ENCODE data around the gene SGMS2. TPM values are rescaled to one million over a fixed set of nuclear protein-coding genes. Genes with fewer than 3 reads are reported as not detected.

Gene SGMS2
- total and polyA plus RNA-seq, 10 of the 15 experiments (the other 5 are each of a cell fraction or from before 2014, with no cell fraction given), result under 0.01 to 3.2 (median 0.17) TPM; not detected in 4

DNA sequence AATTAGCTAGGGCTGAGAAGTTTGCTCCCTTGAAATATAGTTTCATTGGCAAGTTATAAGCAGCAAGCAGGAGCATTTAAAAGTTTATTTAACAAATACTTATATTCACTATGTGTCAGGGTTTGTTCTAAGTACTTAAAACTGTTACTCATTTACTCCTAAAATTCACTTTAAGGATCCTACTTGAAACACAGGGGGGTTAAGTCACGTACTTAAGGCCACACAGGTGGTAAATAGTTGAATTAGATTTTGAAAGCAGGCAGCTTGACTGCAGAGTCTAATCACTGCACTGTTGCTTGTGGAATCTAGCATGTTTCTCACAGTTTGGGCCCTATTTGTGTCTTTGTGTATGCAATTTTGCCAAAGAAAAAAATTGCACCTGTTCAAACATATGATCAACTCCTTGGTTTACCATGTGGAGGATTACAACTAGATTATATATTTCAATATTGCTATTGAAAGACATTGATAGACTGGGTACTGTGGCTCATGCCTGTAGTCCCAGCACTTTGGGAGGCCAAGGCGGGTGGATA, 7.6 kb downstream of the SGMS2 start:
- FAIRE-seq (no peak), DNase-seq (ENCODE audit: low read depth, low spot score) (no peak), ATAC-seq (no peak)
- Histone ChIP-seq H4K20me1 (ENCODE audit: control insufficient read depth, insufficient read depth) (no peaks in the 10 kb centered on the region), H3K9ac (ENCODE audit: control insufficient read depth, insufficient read depth, low read length) (no peak overlapping the region), H3K4me2 (ENCODE audit: control insufficient read depth, insufficient read depth) (no peak overlapping the region), H3K27ac (ENCODE audit: control insufficient read depth, insufficient read depth) (no peak overlapping the region), H3K27me3 (replicated peaks in 1 of 2; ENCODE audit: control insufficient read depth in 2 of 2, insufficient read depth in 2 of 2, low read length in 1 of 2) (no peaks in the 10 kb centered on the region), H3K79me2 (ENCODE audit: control insufficient read depth, insufficient read depth, low read length) (no peaks in the 10 kb centered on the region), H3K4me3 (no peak overlapping the region), H3K4me1 (ENCODE audit: control insufficient read depth, insufficient read depth, low read length) (no peaks in the 10 kb centered on the region), H3K9me3 (replicated peaks; ENCODE audit: control insufficient read depth, insufficient read depth, low read length) (no peaks in the 10 kb centered on the region), H2AFZ (ENCODE audit: control insufficient read depth, low read depth, low read length) (no peak overlapping the region), H3K36me3 (ENCODE audit: control insufficient read depth in 2 of 2, insufficient read depth in 2 of 2, low read length in 1 of 2) (no peaks in the 10 kb centered on the region)
- no TSS peak for BruUV-seq (replicated peaks)
- in situ Hi-C loops (cut with MboI) (no loop called here), intact Hi-C loops (cut with micrococcal nuclease; ENCODE audit: unreplicated experiment) (no loop called here)
- ChIA-PET SMC1A (ENCODE audit: uncharacterized antibody, unreplicated experiment) (no interaction called here), CTCF (no interaction called here), RAD21 (ENCODE audit: unreplicated experiment) (no interaction called here), POLR2A (no interaction called here)
- WGBS (ENCODE audit: insufficient coverage, insufficient replicate concordance, low lambda C conversion rate, missing lambda C conversion rate), result 45% methylated on average over 2 of the region's 2 CpGs
- TF ChIP-seq, protein P1, sequence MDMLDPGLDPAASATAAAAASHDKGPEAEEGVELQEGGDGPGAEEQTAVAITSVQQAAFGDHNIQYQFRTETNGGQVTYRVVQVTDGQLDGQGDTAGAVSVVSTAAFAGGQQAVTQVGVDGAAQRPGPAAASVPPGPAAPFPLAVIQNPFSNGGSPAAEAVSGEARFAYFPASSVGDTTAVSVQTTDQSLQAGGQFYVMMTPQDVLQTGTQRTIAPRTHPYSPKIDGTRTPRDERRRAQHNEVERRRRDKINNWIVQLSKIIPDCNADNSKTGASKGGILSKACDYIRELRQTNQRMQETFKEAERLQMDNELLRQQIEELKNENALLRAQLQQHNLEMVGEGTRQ (IDR thresholded peaks at IDR 0.05; ENCODE audit: borderline replicate concordance, low read depth, low read length), result no peak
- TF ChIP-seq HCFC1 (IDR thresholded peaks at IDR 0.05; ENCODE audit: low read length), result no peak

GRCh38 chr4:107834241-107834794, 9.6 kb downstream of the SGMS2 start:
- DNase-seq (ENCODE audit: low read depth, low spot score), result no peak
- Histone ChIP-seq H3K27me3 (replicated peaks in 1 of 2; ENCODE audit: control insufficient read depth in 2 of 2, insufficient read depth in 2 of 2, low read length in 1 of 2) (no peaks in the 10 kb centered on the region), H4K20me1 (ENCODE audit: control insufficient read depth, insufficient read depth) (no peaks in the 10 kb centered on the region), H2AFZ (ENCODE audit: control insufficient read depth, low read depth, low read length) (no peak overlapping the region), H3K4me3 (no peak overlapping the region), H3K27ac (ENCODE audit: control insufficient read depth, insufficient read depth) (no peak overlapping the region), H3K36me3 (ENCODE audit: control insufficient read depth in 2 of 2, insufficient read depth in 2 of 2, low read length in 1 of 2) (no peaks in the 10 kb centered on the region), H3K4me1 (ENCODE audit: control insufficient read depth, insufficient read depth, low read length) (no peaks in the 10 kb centered on the region), H3K9me3 (replicated peaks; ENCODE audit: control insufficient read depth, insufficient read depth, low read length) (no peaks in the 10 kb centered on the region), H3K9ac (ENCODE audit: control insufficient read depth, insufficient read depth, low read length) (no peak overlapping the region), H3K4me2 (ENCODE audit: control insufficient read depth, insufficient read depth) (no peak overlapping the region), H3K79me2 (ENCODE audit: control insufficient read depth, insufficient read depth, low read length) (no peaks in the 10 kb centered on the region)
- no peak for FAIRE-seq
- SMC1A ChIA-PET (ENCODE audit: uncharacterized antibody, unreplicated experiment), result no interaction called here
- CTCF ChIA-PET, result interaction anchor here (0.9 kb wide), 1 partner anchor 24 kb away, joined by 3 read pairs; no protein-coding TSS in a partner anchor
- POLR2A ChIA-PET, result no interaction called here
- TF ChIP-seq BMI1 (IDR thresholded peaks at IDR 0.05; ENCODE audit: borderline replicate concordance) (no peak), SMAD5 (IDR thresholded peaks at IDR 0.05; ENCODE audit: low read depth) (no peak), CEBPZ (IDR thresholded peaks at IDR 0.05; ENCODE audit: low read depth, low read length) (no peak), SIX5 (IDR thresholded peaks at IDR 0.05; ENCODE audit: low read depth, low read length, severe bottlenecking) (no peak)
- RAD21 ChIA-PET (ENCODE audit: unreplicated experiment), result no interaction called here
- no TSS peak for BruUV-seq (replicated peaks)
- intact Hi-C loops (cut with micrococcal nuclease; ENCODE audit: unreplicated experiment) (no loop called here), in situ Hi-C loops (cut with MboI) (no loop called here)
- 88% methylated on average over 1 of the region's 1 CpG for WGBS (ENCODE audit: insufficient coverage, insufficient replicate concordance, low lambda C conversion rate, missing lambda C conversion rate)
- no peak for ATAC-seq
